Right lobe of liver (tissue), 6 donors: ENCODE results near the gene ENTR1. TPM values are rescaled to one million over a fixed set of nuclear protein-coding genes. Genes with fewer than 3 reads are reported as not detected.

Experiments
- ATAC-seq, 4 donors: fragments of 200-7000 bp; cut with Tn5 transposase; one replicate each; pipeline ENCODE4 v1.9.1; 2020; ENCODE audit warnings: mild to moderate bottlenecking in 4 of 4, moderate library complexity in 4 of 4
- DNase-seq, 3 donors: peaks; one replicate each; pipeline ENCODE4 v3.0.0-alpha.2; 2020
- H3K27ac ChIP-seq, 3 donors: fragments of 200-600 bp; one replicate each; pipeline ENCODE4 v1.8.0; 2022
- H3K27me3 ChIP-seq, 2 donors: fragments of 200-600 bp; one replicate each; pipeline ENCODE4 v1.8.0; 2022
- H3K36me3 ChIP-seq, 4 donors: fragments of 200-600 bp; sonication (generic) in 1 of 4; one replicate each; pipeline versions ENCODE4 v1.5.1 to v1.8.0; 2017 to 2022; ENCODE audit warnings: control low read depth in 1 of 4
- H3K4me1 ChIP-seq, 4 donors: fragments of 200-600 bp; sonication (generic) in 1 of 4; one replicate each; pipeline versions ENCODE4 v1.5.1 to v1.8.0; 2017 to 2022; ENCODE audit warnings: control low read depth in 1 of 4
- H3K4me3 ChIP-seq, 3 donors: fragments of 200-600 bp; one replicate each; pipeline ENCODE4 v1.8.0; 2022
- H3K9me3 ChIP-seq, 4 donors: fragments of 200-600 bp; sonication (generic) in 1 of 4; one replicate each; pipeline versions ENCODE4 v1.5.1 to v1.8.0; 2017 to 2022; ENCODE audit warnings: control low read depth in 1 of 4
- CTCF ChIP-seq, 4 donors: fragments of 200-600 bp in 3 of 4; fragments of 450-650 bp in 1 of 4; IDR thresholded peaks; one replicate each; pipeline versions ENCODE4 v1.5.1 to v1.8.0; 2016 to 2022; ENCODE audit warnings: antibody characterized with exemption in 4 of 4, mild to moderate bottlenecking in 2 of 4
- POLR2A ChIP-seq: fragments of 450-650 bp; IDR thresholded peaks from one replicate; pipeline ENCODE4 v1.6.1; 2017; ENCODE audit warnings: antibody characterized with exemption, mild to moderate bottlenecking
- WGBS: methylation state at CpG from one replicate; pipeline ENCODE4 v1.1.6; 2018; ENCODE audit warnings: low coverage, low lambda C conversion rate; ENCODE audit not compliant: insufficient coverage; ENCODE audit errors: missing lambda C conversion rate; 5-methylcytosine and 5-hydroxymethylcytosine counted together
- intact Hi-C, 2 donors: fragments of 100-400 bp; cut with DNase I; formaldehyde crosslinking; loops; one replicate each; pipeline versions ENCODE4 v1.11.2 to v1.14.1; 2022
- total RNA-seq, 6 experiments: library from RNA; depleted of rRNA in 2 of 6; stranded (reverse); fragments of >200 nt in 2 of 6; fragmentation: NEBNext Ultra II Directional in 3 of 6; extraction: Animal tissue kit (Norgen Biotek cat#: 25700) in 3 of 6; gene quantifications; one replicate each; pipeline versions ENCODE4 v1.1.0 to v1.2.4, GENCODE V29; 2016 to 2023
- donor health status: DM: no; HTN: yes; CAD: no.
- donor health status: DM: no; HTN: no; CAD: no.
- donor health status: DM: no; HTN: no; CAD: no.
- donor health status: DM: no; HTN: yes; CAD: no.
- donor health status: DM: no; HTN: yes; CAD: no.

The ENTR1 gene
- total RNA-seq, 6 experiments from 2014 or later = 27.9 to 53.5 (median 35.4) TPM

GRCh38 chr9:136441191-136441680 is 30.8 kb upstream of the ENTR1 start:
- Histone ChIP-seq H3K27ac (peak overlapping the region in 2 of 3 donors; percentile 49 to 86), H3K4me1 (peaks cover 0 to 56% (median 21%) of the 10 kb centered on the region in 4 donors), H3K4me3 (no peak overlapping the region), H3K27me3 (no peaks in the 10 kb centered on the region), H3K36me3 (peaks cover 4 to 39% (median 24%) of the 10 kb centered on the region in 4 donors), H3K9me3 (no peaks in the 10 kb centered on the region)
- DNase-seq = no peak
- TF ChIP-seq POLR2A = no peak
- TF ChIP-seq CTCF (IDR thresholded peaks at IDR 0.05) = no peak
- WGBS = 76% methylated on average over 11 of the region's 15 CpGs
- intact Hi-C loops = no loop called here
- ATAC-seq = no peak

- TF ChIP-seq CTCF (IDR thresholded peaks at IDR 0.05) = peak; percentile 49 to 100 (median 70)
- TF ChIP-seq POLR2A = peak; percentile 14
- no peaks in the 10 kb centered on the region for H3K27me3 ChIP-seq
- WGBS = 8% methylated on average over 19 of the region's 90 CpGs
- peaks cover 4 to 24% (median 17%) of the 10 kb centered on the region in 4 donors for H3K36me3 ChIP-seq
- peak; percentile 71 to 76 (median 75) for ATAC-seq
- peaks cover 0 to 56% (median 21%) of the 10 kb centered on the region in 4 donors for H3K4me1 ChIP-seq
- H3K27ac ChIP-seq = peak within 1 kb of the TSS; percentile 45 to 86 (median 47)
- intact Hi-C loops = no loop called here
- no peaks in the 10 kb centered on the region for H3K9me3 ChIP-seq
- H3K4me3 ChIP-seq = peak within 1 kb of the TSS; percentile 72 to 79 (median 78)
- peak; percentile 78 to 82 (median 80) for DNase-seq
Measured at GRCh38 chr9:136439481-136440408, 29.3 kb upstream of the ENTR1 start, which contains the start of gene INPP5E. INPP5E (minus strand) TSS chr9:136439845; CDS start chr9:136439419, 426 bp downstream.

GRCh38 chr9:136438548-136439480 is 28.4 kb upstream of the ENTR1 start:
- Histone ChIP-seq H3K27ac (peak overlapping the region; percentile 35 to 86 (median 47)), H3K9me3 (no peaks in the 10 kb centered on the region), H3K36me3 (peaks cover 4 to 15% (median 11%) of the 10 kb centered on the region in 4 donors), H3K27me3 (no peaks in the 10 kb centered on the region), H3K4me3 (peak overlapping the region; percentile 72 to 79 (median 78)), H3K4me1 (peaks cover 0 to 56% (median 21%) of the 10 kb centered on the region in 4 donors)
- TF ChIP-seq POLR2A (no peak), CTCF (IDR thresholded peaks at IDR 0.05) (no peak)
- DNase-seq = peak in 1 of 3 donors; percentile 47
- ATAC-seq = peak in 3 of 4 donors; percentile 1 to 4 (median 2)
- intact Hi-C loops = no loop called here
- WGBS = no CpG with 5 or more reads among the region's 91 CpGs
